Heart left ventricle (tissue), 16 donors: ENCODE measurements around the gene CASQ1. TPM values are rescaled to one million over a fixed set of nuclear protein-coding genes. Genes with fewer than 3 reads are reported as not detected.
A peak's percentile ranks its signal among the peaks of the same experiment; 100 is the strongest.

ENCODE experiments used
- ATAC-seq, 4 donors: fragments of 200-7000 bp; cut with Tn5 transposase; one replicate each; pipeline ENCODE4 v1.9.1; 2020 to 2022; ENCODE audit warnings: moderate library complexity in 4 of 4, mild to moderate bottlenecking in 3 of 4, moderate number of reproducible peaks in 1 of 4
- DNase-seq, 5 donors: peaks; one replicate each; pipeline ENCODE4 v3.0.0-alpha.2; 2020
- H3K27ac ChIP-seq, 12 donors: fragments of 200-600 bp; sonication (generic) in 4 of 12; one replicate each; pipeline versions ENCODE4 v1.5.0 to v1.8.0; 2016 to 2022; ENCODE audit warnings: mild to moderate bottlenecking in 2 of 12
- H3K27me3 ChIP-seq, 9 donors: fragments of 200-600 bp; sonication (generic) in 2 of 9; one replicate each; pipeline versions ENCODE4 v1.5.1 to v1.8.0; 2016 to 2022; ENCODE audit warnings: mild to moderate bottlenecking in 3 of 9
- H3K36me3 ChIP-seq, 9 donors: fragments of 200-600 bp; sonication (generic) in 2 of 9; one replicate each; pipeline versions ENCODE4 v1.5.0 to v1.8.0; 2018 to 2022; ENCODE audit warnings: mild to moderate bottlenecking in 2 of 9
- H3K4me1 ChIP-seq, 12 donors: fragments of 200-600 bp; sonication (generic) in 4 of 12; one replicate each; pipeline versions ENCODE4 v1.5.0 to v1.8.0; 2016 to 2022; ENCODE audit warnings: mild to moderate bottlenecking in 3 of 12
- H3K4me3 ChIP-seq, 12 donors: fragments of 200-600 bp; sonication (generic) in 4 of 12; one replicate each; pipeline versions ENCODE4 v1.5.0 to v1.8.0; 2017 to 2022; ENCODE audit warnings: mild to moderate bottlenecking in 9 of 12, moderate library complexity in 4 of 12
- H3K9me3 ChIP-seq, 12 donors: fragments of 200-600 bp; sonication (generic) in 4 of 12; one replicate each; pipeline versions ENCODE4 v1.5.0 to v1.8.0; 2016 to 2022; ENCODE audit warnings: mild to moderate bottlenecking in 1 of 12
- CTCF ChIP-seq, 12 donors: fragments of 200-600 bp; sonication (generic) in 4 of 12; IDR thresholded peaks; one replicate each; pipeline versions ENCODE4 v1.5.0 to v1.8.0; 2018 to 2022; ENCODE audit warnings: antibody characterized with exemption in 12 of 12, mild to moderate bottlenecking in 5 of 12
- POLR2A ChIP-seq, 2 donors: fragments of 450-650 bp; IDR thresholded peaks; one replicate each; pipeline ENCODE4 v1.6.1; 2017; ENCODE audit warnings: antibody characterized with exemption in 2 of 2, mild to moderate bottlenecking in 2 of 2, moderate library complexity in 2 of 2
- WGBS, 4 donors: extraction: QIAGEN DNeasy Blood & Tissue Kit in 2 of 4; methylation state at CpG; one replicate each; pipeline versions ENCODE4 v1.1.5 to v1.1.7; 2013 to 2018; 5-methylcytosine and 5-hydroxymethylcytosine counted together
- intact Hi-C, 10 donors: fragments of 100-400 bp; cut with DNase I; formaldehyde crosslinking; loops; one replicate each; pipeline versions ENCODE4 v1.11.1 to v1.14.2; 2022
- polyA plus RNA-seq, 2 donors: library from polyadenylated mRNA; stranded (reverse); fragments of 200-250 nt; gene quantifications; one replicate each; pipeline ENCODE4 v1.2.3, GENCODE V29; 2013
- total RNA-seq, 9 donors: library from RNA; depleted of rRNA in 2 of 9; stranded (reverse); fragments of >200 nt in 2 of 9; fragmentation: NEBNext Ultra II Directional in 3 of 9; extraction: Animal tissue kit (Norgen Biotek cat#: 25700) in 3 of 9; gene quantifications; one replicate each; pipeline versions ENCODE4 v1.1.0 to v1.2.4, GENCODE V29; 2016 to 2023
- donor health status: ischemic (EF 13 %, LVEDD 7.1; RV severe dilation, severe dysfunction).
- donor health status: healthy with polysubstance abuse.
- donor health status: DM: no; HTN: yes; CAD: no.
- donor health status: DM: no; HTN: no; CAD: no.
- donor health status: ischemic (EF 25% LVEDD 6.9; RV normal size, moderate dysfunction).
- donor health status: ischemic (EF 25% LVEDD 5.7; RV mildly dilated, moderate dysfunction).
- donor health status: healthy.
- donor health status: DM: yes; HTN: yes; CAD: no.
- donor health status: ischemic (EF 35%, LVEDD 5.7; RV mildly dilated, moderate dysfunction).
- donor health status: nonischemic (EF 11% LVEDD 7.7; RV severe dilation, severe dysfunction).
- donor health status: DM: yes; HTN: yes; CAD: no.
- donor health status: PGD.
- donor health status: ischemic (EF 29% LVEDD 5.4; RV normal size, mild dysfunction).
- donor health status: nonischemic (EF 23%, LVEDD 6.1; RV moderate dilation, normal function).

CASQ1 gene
- total and polyA plus RNA-seq, 11 donors = 23.6 to 129 (median 45.9) TPM

GRCh38 chr1:160146107-160146506 lies 44.3 kb upstream of the CASQ1 start:
- no peak for TF ChIP-seq CTCF (IDR thresholded peaks at IDR 0.05)
- TF ChIP-seq POLR2A (IDR thresholded peaks at IDR 0.05) = no peak
- intact Hi-C loops = no loop called here
- Histone ChIP-seq H3K4me1 (peaks cover 0 to 17% (median 0%) of the 10 kb centered on the region in 12 donors), H3K27ac (no peak overlapping the region), H3K4me3 (no peak overlapping the region), H3K27me3 (no peaks in the 10 kb centered on the region), H3K9me3 (no peaks in the 10 kb centered on the region), H3K36me3 (peaks cover 0 to 21% (median 6%) of the 10 kb centered on the region in 9 donors)
- ATAC-seq = no peak
- WGBS, 4 donors = 92 to 94% (median 92%) methylated on average over 14 of the region's 14 CpGs
- DNase-seq = no peak

GRCh38 chr1:160148121-160148520 lies 42.3 kb upstream of the CASQ1 start:
- DNase-seq = no peak
- 58 to 76% (median 72%) methylated on average over 3 of the region's 3 CpGs for WGBS, 4 donors
- Histone ChIP-seq H3K9me3 (no peaks in the 10 kb centered on the region), H3K4me3 (no peak overlapping the region), H3K36me3 (peaks cover 0 to 3% (median 0%) of the 10 kb centered on the region in 9 donors), H3K4me1 (peaks cover 0 to 14% (median 0%) of the 10 kb centered on the region in 12 donors), H3K27me3 (no peaks in the 10 kb centered on the region), H3K27ac (peak overlapping the region in 3 of 12 donors; percentile 17 to 29 (median 27))
- TF ChIP-seq CTCF (IDR thresholded peaks at IDR 0.05) (no peak), POLR2A (IDR thresholded peaks at IDR 0.05) (no peak)
- peak; percentile 34 to 60 (median 38) for ATAC-seq
- intact Hi-C loops = no loop called here

GRCh38 chr1:160149233-160149632 lies 41.1 kb upstream of the CASQ1 start:
- Histone ChIP-seq H3K27ac (peak overlapping the region in 1 of 12 donors; percentile 19), H3K27me3 (no peaks in the 10 kb centered on the region), H3K36me3 (no peaks in the 10 kb centered on the region), H3K4me1 (peaks cover 0 to 7% (median 0%) of the 10 kb centered on the region in 12 donors), H3K9me3 (no peaks in the 10 kb centered on the region), H3K4me3 (no peak overlapping the region)
- ATAC-seq = no peak
- DNase-seq = no peak
- TF ChIP-seq POLR2A (IDR thresholded peaks at IDR 0.05) (no peak), CTCF (IDR thresholded peaks at IDR 0.05) (no peak)
- intact Hi-C loops = no loop called here

- H3K9me3 ChIP-seq = no peaks in the 10 kb centered on the region
- H3K27me3 ChIP-seq = no peaks in the 10 kb centered on the region
- no peaks in the 10 kb centered on the region for H3K36me3 ChIP-seq
- intact Hi-C loops = no loop called here
- H3K27ac ChIP-seq = peak overlapping the region in 1 of 12 donors; percentile 19
- 54 to 83% (median 63%) methylated on average over 2 of the region's 2 CpGs for WGBS, 4 donors
- ATAC-seq (no peak), DNase-seq (no peak)
- TF ChIP-seq POLR2A (IDR thresholded peaks at IDR 0.05) = no peak
- no peak for TF ChIP-seq CTCF (IDR thresholded peaks at IDR 0.05)
- H3K4me3 ChIP-seq = no peak overlapping the region
- peaks cover 0 to 7% (median 0%) of the 10 kb centered on the region in 12 donors for H3K4me1 ChIP-seq
These were observed 40.7 kb upstream of the CASQ1 start for GRCh38 chr1:160149716-160150115.
